UCSD-AML1 (cell line): ENCODE measurements around the gene GPR21.

Experiments
- DNase-seq: peaks from one replicate; lab custom pipeline; 2025; ENCODE audit not compliant: unreplicated experiment; lab: John Stamatoyannopoulos, UW

GPR21 gene

DNA sequence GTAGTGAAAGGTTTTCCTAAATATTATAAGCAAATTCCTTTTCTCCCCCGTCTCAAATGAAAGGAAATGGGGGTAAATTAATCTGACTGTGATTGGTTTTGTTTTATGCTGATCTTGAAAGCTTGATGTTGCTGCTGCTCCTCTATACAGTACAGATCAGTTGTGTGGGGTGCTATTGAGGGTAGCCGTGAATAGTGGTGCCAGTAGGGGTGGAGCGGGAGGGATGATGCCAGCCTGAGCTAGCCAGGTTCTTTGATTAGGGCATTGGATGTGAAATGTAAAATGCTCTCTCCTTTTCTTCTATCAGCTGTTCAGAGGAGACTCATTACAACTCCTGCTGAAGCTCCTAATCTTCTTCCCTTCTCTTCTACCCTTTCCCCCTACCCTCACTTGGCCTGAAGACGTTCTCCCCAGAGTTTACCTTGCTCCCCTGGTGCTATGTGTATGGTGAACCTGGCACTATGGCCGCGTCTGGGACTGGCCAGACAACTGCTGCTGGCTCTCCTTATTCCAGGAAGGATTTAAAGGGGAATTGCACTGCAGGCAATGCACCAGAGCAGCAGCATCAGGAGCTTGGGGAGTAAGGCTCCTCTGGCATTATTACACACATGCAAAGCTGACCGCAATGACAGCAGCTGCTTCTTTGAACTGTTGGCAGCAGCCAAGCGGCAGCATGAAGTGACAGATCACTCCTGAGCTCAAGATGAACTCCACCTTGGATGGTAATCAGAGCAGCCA lies 566 bp downstream of the GPR21 start:
- DNase-seq, result no peak

DNA sequence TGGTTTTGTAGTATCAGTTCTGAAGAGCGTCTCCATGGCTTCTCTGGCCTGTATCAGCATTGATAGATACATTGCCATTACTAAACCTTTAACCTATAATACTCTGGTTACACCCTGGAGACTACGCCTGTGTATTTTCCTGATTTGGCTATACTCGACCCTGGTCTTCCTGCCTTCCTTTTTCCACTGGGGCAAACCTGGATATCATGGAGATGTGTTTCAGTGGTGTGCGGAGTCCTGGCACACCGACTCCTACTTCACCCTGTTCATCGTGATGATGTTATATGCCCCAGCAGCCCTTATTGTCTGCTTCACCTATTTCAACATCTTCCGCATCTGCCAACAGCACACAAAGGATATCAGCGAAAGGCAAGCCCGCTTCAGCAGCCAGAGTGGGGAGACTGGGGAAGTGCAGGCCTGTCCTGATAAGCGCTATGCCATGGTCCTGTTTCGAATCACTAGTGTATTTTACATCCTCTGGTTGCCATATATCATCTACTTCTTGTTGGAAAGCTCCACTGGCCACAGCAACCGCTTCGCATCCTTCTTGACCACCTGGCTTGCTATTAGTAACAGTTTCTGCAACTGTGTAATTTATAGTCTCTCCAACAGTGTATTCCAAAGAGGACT lies 1.5 kb downstream of the GPR21 start:
- no peak for DNase-seq

DNA sequence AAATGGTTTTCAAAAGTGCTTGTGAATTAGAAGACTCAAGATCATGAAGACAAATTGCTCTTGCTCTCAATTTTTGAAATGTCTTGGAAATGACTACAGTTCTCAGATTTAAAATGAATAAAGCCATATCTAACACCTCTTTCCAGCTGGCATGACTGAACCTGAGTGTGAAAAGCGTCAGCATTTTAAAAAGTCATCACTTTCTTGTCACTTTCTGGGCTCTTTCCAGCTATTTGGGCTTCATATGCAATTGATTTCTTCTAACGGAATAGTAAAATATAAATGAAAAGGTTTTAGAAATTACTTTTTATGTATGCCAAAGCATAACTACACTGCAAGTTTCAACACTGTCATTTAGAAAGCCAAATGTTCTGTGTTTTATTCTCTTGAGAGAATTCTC lies 2.3 kb downstream of the GPR21 start:
- no peak for DNase-seq

DNA sequence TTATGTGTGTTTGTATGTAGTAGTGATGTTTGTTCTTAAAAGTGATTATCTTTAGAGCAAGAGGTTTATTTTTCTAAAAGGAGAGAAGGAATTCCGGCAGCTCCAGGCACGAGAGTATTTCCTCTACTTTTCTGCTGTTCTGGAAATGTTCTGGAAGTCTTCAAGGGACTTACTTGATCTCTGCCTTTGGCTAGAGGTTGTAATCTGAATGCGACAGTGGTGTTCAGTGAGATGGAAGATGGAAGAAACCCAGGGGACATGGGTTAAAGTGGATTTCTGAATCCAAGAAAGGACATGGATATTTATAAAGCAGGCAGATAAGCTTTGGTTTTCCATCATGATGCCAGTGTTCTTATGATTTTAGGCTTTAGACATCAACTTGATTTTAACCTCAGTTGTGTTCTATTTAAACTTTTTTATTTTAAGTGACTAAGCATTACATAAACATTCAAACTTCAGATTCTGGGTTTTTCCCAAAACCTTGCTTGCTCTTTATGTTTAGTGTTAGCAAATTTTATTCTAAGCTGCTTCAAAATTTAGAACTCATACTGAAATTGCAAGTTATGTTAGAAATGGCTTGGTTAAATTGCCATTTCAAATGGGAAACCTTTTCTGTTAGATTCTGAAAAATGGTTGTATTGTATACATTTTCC lies 3.6 kb downstream of the GPR21 start:
- no peak for DNase-seq

DNA sequence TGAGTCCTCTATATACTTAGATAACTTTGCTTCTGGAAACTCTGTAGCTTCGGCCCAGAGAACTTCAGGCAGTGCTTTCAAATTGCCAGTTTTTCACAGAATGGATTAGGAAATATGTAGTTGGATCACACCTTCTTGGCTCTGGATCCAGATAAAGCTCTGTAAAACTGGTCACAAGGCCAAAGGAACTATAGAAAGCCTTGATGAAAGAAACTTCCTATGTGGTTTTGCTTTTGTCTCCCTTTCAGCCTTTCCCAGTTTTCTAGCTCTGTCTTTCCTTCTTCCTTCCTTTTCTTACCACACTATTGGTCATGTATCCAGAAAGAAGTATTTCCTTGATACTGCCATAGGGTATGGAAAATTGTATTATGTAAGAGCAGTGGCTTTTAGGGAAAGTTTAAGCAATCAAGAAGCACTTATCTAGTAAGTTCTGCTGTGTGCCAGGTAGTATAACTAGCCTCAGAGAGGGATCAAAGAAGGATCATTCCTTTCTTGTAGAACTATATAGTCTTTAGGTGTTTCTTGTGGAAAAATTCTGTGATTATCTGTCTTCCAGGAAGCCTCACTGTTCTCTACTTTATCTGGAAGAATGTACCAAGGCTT lies 6.3 kb downstream of the GPR21 start:
- no peak for DNase-seq

DNA sequence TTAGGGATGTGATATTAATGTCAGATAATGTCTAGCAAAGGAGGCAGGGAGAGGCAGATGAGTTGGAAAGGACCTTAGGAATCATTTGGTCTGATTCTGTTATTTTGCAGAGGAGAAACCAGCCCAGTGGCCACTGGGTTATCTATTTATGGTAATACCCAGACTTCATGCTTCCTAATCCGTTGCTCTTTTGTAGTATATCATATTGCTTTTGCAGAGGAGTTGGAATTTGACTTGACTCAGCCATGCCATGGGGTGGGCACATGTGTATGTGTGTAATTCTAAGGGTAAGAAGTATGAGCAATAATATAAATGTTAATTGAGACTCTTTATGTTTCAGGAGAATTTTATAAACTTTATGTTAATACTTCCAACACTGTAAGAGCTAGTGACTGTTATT lies 7.3 kb downstream of the GPR21 start:
- no peak for DNase-seq

DNA sequence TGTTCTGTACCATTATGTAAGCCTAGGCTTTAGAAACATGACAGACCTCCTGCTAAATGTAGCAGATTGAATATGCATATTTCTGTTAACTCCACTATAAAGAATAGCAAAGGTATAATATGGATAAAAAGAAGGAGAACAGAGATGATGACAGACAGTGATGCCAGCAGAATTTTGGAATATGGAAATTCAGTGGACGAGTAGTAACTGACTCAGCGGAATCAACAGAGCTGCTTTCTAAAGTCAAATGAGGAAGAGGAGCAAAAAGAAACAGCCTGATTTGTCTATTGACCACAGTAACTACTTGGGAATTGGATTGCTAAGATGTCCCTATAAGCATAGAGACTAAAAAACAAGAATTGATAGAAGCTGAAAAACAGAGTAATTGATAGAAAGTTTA lies 8.0 kb downstream of the GPR21 start:
- no peak for DNase-seq

DNA sequence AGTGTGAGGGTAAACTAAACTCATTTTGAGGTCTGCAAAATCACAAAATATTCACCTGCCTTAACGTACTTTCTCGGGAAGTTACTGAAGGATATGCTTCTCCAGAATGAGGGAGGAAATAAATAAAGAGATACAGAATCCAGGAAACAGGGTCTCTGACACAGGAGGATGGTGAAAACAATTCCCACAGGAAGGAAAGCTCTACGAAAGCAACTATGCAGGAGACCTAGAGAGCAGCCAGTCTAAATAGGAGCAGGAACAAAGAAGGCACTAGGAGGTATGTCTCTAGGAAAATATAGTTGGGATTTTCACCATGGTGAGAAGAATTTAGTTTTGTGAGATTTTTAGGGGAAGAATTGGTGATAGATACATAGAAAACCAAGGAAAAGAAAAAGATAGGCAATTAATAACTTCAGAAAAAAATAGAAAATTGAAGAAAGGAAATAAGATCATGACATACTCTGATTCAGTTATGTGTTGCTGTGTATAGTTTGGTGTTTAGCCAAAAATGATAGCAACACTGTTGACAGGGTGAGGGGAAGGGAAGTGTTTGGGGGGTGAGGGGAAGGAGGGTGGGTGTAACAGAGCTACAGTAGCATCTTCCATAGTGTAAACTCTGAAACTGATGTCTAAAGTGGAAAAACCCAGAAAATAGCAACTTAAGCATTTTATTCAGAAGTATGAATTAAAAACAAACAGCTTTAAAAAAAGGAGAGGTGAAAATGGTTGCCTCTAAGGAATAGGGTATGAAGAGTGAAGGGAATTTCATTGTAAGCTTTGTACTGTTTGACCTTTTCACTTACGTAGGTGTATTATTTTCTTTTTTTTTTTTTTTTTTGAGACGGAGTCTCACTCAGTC lies 9.8 kb downstream of the GPR21 start:
- DNase-seq, result no peak

DNA sequence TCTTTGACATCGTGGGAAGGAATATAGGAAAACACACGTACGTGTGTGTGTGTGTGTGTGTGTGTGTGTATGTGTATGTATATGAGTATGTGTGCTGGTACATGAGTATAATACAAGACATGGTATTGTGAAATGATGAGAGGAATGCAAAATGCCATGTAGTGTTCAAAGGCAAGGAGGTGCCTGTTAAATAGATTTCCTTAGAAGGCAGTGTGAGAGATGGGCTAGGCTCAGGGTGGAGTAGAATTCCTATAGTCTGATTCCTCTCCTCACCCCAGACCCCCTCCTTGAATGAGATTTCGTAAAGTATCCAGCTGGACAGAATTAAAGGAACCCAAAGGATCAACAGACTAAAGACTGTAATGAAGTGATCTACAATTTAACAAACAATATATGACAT lies 11.1 kb downstream of the GPR21 start:
- no peak for DNase-seq

DNA sequence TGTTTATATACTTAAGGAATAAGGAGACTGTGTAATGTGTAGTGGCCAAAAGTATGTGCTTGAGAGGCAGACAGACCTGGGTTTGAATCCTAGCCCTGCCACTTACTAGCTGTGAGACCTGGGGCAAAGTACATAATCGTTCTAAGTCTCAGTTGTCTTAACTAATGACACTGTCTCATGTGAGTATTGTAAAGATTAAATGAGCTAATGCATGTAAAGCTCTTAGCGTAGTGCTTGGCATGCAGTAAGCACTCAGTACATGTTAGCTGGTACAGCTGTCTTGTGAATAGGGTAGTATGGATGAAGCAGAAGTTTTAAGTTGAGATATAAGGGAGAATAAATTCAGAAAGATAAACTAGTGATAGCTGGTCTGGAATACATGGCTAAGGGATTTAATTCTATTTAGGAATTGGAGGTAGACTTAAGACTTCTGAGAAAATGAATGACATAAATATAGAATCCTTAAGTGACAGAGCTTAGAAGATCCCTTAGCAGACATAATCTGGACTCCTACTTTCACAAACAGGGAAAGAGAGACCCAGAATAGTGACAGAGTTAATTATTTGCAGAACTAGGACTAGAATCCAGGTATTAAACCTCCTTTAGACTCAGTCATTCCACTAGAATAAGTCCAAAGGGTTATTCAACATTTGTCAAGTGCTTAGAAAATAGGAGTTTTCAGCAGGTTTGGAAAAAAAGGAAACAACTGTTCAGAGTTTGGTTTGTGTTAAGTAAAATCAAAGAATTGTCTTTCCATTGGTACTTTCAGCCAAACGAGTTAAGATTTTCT lies 13.1 kb downstream of the GPR21 start:
- DNase-seq, result no peak

DNA sequence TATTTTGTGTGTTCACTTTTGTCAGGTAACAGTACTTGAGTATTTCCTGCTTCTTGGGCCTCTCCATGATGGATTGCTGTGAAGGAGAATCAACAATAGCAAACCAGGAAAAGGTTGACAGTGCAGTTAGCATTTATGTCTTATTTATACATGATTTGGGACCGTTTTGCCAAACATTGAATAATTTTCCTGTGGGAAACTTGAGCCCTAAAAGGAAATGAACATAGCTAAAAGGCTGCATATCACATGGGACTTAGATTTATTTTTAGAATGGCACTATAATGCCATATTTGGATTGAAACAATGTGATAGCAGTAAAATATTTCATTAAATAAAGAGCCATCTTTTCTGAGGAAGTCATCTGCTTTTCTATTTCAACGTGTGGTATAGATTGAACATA lies 15.3 kb downstream of the GPR21 start:
- no peak for DNase-seq

DNA sequence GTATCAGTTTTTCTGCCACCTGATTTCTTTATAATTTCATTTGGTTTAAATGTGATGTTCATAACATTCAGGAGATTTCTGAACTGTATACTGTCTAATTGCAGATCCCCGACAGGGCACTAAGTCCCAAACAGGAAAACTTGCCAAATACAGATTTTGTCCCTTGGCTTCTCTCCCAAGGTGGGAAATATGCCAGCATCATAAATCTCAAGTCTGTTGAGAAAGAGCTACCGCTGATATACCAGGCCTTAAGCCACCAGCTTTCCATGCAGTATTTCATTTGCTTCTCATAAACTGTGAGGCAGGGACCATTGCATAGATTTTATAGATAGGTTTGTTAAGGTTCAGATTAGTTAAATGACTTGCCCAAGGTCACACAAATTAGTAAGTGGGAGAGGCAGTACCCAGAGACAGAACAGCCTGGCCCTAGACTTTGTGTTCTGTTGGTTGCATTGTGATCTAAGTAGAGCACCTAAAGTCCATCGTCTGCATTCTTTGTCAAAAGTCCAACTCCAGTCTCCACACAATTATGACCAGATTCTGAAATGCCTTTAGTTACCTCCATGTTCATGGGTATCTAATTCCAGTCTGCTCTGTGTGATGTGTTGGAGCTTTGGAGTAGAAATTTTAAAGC lies 16.2 kb downstream of the GPR21 start:
- no peak for DNase-seq

DNA sequence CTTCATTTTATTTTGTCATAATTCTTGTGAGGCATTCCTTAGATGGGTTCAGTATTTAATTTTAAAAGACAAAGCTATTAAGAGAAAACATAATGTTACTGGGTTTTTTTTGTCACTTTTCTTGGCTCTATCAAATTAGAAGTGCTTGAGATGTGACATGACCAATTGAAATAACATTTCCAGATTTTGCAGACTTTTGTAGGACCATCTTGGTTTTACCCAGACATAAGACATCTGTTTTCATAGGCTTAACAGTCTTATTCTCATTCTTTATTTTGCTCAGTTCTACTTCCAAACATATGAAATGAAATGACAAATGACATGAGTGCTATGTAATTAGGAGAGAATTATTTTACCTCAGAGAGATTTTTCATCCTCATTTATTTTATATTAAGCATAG lies 19.6 kb downstream of the GPR21 start:
- no peak for DNase-seq

DNA sequence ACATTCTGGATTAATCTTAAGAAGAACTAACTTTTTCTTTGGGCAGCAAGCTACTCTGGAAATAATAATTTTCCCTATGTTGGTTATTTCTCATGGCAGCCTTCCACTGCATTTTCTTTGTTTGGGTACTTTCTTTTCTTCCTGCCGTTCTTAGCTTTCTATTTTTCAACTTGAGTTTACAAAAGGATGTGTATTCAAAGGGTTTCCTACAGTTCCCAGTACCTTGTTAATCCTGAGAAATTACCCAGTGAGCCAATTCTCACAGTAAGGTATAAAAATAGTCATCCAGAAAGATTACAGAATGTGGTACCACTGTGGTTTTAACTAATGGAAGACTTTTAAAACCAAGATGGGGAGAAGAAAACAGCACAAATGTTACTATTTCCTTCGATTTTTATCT lies 20.2 kb downstream of the GPR21 start:
- no peak for DNase-seq

DNA sequence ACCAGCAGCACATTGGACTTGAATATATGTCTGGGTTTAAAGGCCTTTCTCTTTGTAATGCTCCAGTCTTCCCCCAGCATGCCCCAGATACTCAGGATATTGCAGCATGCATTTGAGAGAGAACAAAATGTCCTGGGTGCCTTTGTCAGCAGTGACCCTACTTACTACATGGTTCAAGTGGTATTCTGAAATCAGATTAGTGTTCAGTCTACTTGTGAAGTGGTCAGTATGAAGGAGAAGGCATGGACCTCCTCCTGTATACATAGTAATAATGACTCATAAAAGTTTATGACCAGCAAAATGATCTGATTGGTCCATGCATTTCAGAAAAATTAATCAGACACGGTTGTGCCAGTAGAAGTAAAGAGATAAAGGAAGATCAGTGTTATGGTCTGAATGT lies 25.4 kb downstream of the GPR21 start:
- DNase-seq, result no peak

DNA sequence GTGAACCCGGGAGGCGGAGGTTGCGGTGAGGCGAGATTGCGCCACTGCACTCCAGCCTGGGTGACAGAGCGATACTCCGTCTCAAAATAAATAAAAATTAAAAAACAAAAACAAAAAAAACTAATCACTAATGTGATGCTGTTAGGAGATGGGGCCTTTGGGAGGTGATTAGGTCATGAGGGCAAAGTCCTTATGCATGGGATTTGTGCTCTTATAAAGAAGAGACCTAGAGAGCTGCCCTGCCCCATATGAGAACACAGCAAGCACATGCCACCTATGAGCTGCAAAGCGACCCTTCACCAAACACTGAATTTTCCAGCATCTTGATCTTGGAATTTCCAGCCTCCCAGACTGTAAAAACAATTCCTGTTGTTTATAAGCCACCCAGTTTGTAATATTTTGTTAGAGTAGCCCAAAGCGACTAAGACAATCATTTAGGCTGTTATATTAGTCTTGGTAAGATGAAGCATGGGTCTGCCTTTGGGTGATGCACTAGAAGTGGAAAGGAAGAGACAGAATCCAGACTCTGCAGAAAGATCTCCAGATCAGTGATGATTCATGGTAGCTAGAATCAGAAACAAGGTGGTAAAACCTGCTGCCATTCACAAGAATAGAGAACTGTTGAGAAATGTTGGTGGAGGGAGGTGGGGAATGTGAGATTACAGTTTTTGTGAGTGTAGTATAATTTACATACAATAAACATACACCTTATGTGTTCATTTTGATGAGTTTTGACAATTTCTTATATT lies 26.2 kb downstream of the GPR21 start:
- no peak for DNase-seq

DNA sequence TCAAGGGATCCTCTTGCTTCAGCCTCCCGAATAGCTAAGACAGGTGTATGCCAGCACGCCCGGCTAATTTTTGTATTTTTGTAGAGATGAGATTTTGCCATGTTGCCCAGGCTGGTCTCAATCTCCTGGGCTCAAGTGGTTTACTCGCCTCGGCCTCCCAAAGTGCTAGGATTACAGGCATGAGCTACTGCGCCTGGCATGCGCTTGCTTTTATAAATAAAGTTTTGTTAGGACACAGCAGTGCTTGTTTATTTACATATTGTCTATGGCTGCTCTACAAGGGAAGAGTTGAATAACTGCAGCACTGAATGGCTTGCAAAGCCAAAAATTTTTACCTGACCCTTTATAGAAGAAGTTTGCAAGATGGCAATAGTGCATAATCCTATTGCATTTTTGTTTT lies 27.7 kb downstream of the GPR21 start:
- no peak for DNase-seq

DNA sequence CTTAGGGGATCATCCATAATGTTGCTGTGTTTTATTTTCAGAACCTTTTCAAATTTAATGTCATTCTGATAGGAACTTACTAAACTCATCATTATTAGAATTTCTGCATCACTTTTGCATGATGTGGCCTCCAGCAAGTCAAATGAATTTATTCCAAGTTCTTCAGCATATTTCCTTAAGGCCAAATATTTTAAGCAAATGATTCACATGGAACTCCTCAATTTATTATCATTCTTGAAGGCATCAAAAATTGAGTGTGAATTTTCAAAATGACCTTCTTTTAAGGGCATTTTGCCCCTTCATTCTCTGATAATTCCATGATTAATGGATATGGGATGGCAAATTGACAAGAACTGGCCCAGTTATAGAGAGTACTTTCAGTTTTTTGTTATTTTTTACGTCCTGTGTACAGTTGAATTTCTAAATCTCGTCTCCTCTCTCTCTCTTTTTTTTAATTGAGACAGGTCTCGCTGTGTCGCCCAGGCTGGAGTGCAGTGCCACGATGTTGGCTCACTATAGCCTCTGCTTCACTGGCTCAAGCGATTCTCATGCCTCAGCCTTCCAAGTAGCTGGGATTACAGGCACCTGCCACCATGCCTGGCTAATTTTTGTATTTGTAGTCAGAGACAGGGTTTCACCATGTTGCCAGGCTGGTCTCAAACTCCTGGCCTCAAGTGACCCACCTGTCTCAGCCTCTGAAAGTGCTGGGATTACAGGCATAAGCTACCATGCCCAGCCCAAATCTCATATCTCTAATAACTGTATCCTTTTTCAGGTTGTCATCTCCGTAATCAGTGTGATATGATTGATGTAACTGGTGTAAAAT lies 29.1 kb downstream of the GPR21 start:
- DNase-seq, result no peak
